WTC11 (cell line): ENCODE measurements around the gene SIT1. TPM values are rescaled to one million over a fixed set of nuclear protein-coding genes. Genes with fewer than 3 reads are reported as not detected.

Experiments
- ATAC-seq: fragments of 200-7000 bp; cut with Tn5 transposase; 2 replicates; pipeline ENCODE4 v1.10.0; 2021; ENCODE audit warnings: mild to moderate bottlenecking, moderate library complexity
- CTCF ChIA-PET: fragments of 300-600 bp; sonication (Branson Sonifier 250); formaldehyde crosslinking; loops from one replicate; lab custom pipeline; 2021; ENCODE audit warnings: antibody characterized with exemption; lab: Charles Lee
- POLR2A ChIA-PET: fragments of 350-600 bp; sonication (Branson Sonifier 250); formaldehyde crosslinking; loops from one replicate; lab custom pipeline; 2021; ENCODE audit warnings: antibody characterized with exemption; lab: Charles Lee
- DNase-seq: peaks from one replicate; pipeline ENCODE4 v3.0.0; 2021; ENCODE audit warnings: low spot score
- H3K27ac Mint-ChIP-seq: 2 replicates; pipeline ENCODE4 v1.8.0; 2021; ENCODE audit warnings: mixed read lengths
- H3K27me3 Mint-ChIP-seq: 2 replicates; pipeline ENCODE4 v1.8.0; 2021; ENCODE audit warnings: low read depth, mild to moderate bottlenecking, moderate library complexity, mixed read lengths
- H3K36me3 Mint-ChIP-seq: 2 replicates; pipeline ENCODE4 v1.8.0; 2021; ENCODE audit warnings: mixed read lengths
- H3K4me1 Mint-ChIP-seq: 2 replicates; pipeline ENCODE4 v1.8.0; 2022; ENCODE audit warnings: mixed read lengths
- H3K4me3 Mint-ChIP-seq: 2 replicates; pipeline ENCODE4 v1.8.0; 2021; ENCODE audit warnings: mild to moderate bottlenecking, moderate library complexity, mixed read lengths
- H3K9me3 Mint-ChIP-seq: 2 replicates; pipeline ENCODE4 v1.8.0; 2021; ENCODE audit warnings: mixed read lengths
- AR ChIP-seq: fragments of 250-450 bp; sonication (Bioruptor Pico); IDR thresholded peaks from 2 replicates; pipeline ENCODE4 v1.9.0; 2021; ENCODE audit warnings: mild to moderate bottlenecking
- ARID4B ChIP-seq: sonication (generic); formaldehyde crosslinking; IDR thresholded peaks from 2 replicates; pipeline ENCODE4 v1.8.0; 2023; ENCODE audit warnings: missing genetic modification reagents, mild to moderate bottlenecking, borderline replicate concordance
- CREB1 ChIP-seq: sonication (generic); formaldehyde crosslinking; IDR thresholded peaks from 2 replicates; pipeline ENCODE4 v1.8.0; 2023; ENCODE audit warnings: mild to moderate bottlenecking, missing genetic modification reagents
- E2F4 ChIP-seq: sonication (generic); formaldehyde crosslinking; IDR thresholded peaks from 2 replicates; pipeline ENCODE4 v1.8.1; 2022; ENCODE audit warnings: low read depth, mild to moderate bottlenecking, moderate library complexity, missing genetic modification reagents, borderline replicate concordance
- EMX1 ChIP-seq: fragments of 250-450 bp; sonication (Bioruptor Pico); IDR thresholded peaks from 2 replicates; pipeline ENCODE4 v1.8.0; 2021; ENCODE audit warnings: mild to moderate bottlenecking
- ERG ChIP-seq: fragments of 250-450 bp; sonication (Bioruptor Pico); IDR thresholded peaks from 2 replicates; pipeline ENCODE4 v1.8.0; 2021; ENCODE audit warnings: mild to moderate bottlenecking
- IRF2 ChIP-seq: sonication (generic); formaldehyde crosslinking; IDR thresholded peaks from 2 replicates; pipeline ENCODE4 v1.8.0; 2022; ENCODE audit warnings: low read depth, missing genetic modification reagents, borderline replicate concordance
- RELA ChIP-seq: sonication (generic); formaldehyde crosslinking; IDR thresholded peaks from 2 replicates; pipeline ENCODE4 v1.8.1; 2022; ENCODE audit warnings: missing genetic modification reagents, mild to moderate bottlenecking, borderline replicate concordance
- SMAD3 ChIP-seq: sonication (generic); formaldehyde crosslinking; IDR thresholded peaks from 2 replicates; pipeline ENCODE4 v1.8.0; 2022; ENCODE audit warnings: missing genetic modification reagents, mild to moderate bottlenecking, borderline replicate concordance
- ZNF219 ChIP-seq: sonication (generic); formaldehyde crosslinking; IDR thresholded peaks from 2 replicates; pipeline ENCODE4 v1.8.0; 2023; ENCODE audit warnings: missing genetic modification reagents, mild to moderate bottlenecking, borderline replicate concordance
- ZNF281 ChIP-seq: sonication (generic); formaldehyde crosslinking; IDR thresholded peaks from 2 replicates; pipeline ENCODE4 v1.8.0; 2023; ENCODE audit warnings: mild to moderate bottlenecking, missing genetic modification reagents
- ZNF532 ChIP-seq: fragments of 250-450 bp; sonication (Bioruptor Pico); IDR thresholded peaks from 2 replicates; pipeline ENCODE4 v1.9.0; 2021; ENCODE audit warnings: mild to moderate bottlenecking, borderline replicate concordance
- ZNF671 ChIP-seq: fragments of 250-450 bp; sonication (Bioruptor Pico); IDR thresholded peaks from 2 replicates; pipeline ENCODE4 v1.8.0; 2021; ENCODE audit warnings: mild to moderate bottlenecking
- total RNA-seq: library from RNA; stranded (reverse); gene quantifications from 3 replicates; pipeline ENCODE4 v1.2.3, GENCODE V29; 2021

SIT1 gene
- total RNA-seq, 1 experiment from 2014 or later: 4.1 TPM

- Mint-ChIP-seq H3K27me3 (no peaks in the 10 kb centered on the region), H3K4me1 (peaks cover 23% of the 10 kb centered on the region), H3K27ac (0 out of 2 replicates have a peak overlapping the region, but pooled peaks have one; percentile 48), H3K9me3 (no peaks in the 10 kb centered on the region), H3K36me3 (peaks cover 22% of the 10 kb centered on the region), H3K4me3 (peak overlapping the region; percentile 91)
- CTCF ChIA-PET: interaction anchor here (0.6 to 6.8 kb wide), 10 partner anchors 8 to 121 kb away, joined by 3 to 49 read pairs (median 19); partner anchors contain the start of genes ARHGEF39, CCDC107 and TESK1
- no peak for TF ChIP-seq IRF2
- TF ChIP-seq ZNF532 (CRISPR knock-in tag): no peak
- TF ChIP-seq ERG (CRISPR knock-in tag): no peak
- TF ChIP-seq ZNF219 (CRISPR knock-in tag): no peak
- TF ChIP-seq ZNF281 (CRISPR knock-in tag): no peak
- TF ChIP-seq CREB1 (CRISPR knock-in tag): no peak
- POLR2A ChIA-PET: interaction anchor here (0.6 to 5.2 kb wide), 10 partner anchors 8 to 1051 kb away, joined by 3 to 38 read pairs (median 4); partner anchors contain the start of genes ARHGEF39, CCDC107 and RMRP
- ATAC-seq (no peak), DNase-seq (no peak)
Measured at GRCh38 chr9:35688558-35689541, 38.1 kb upstream of the SIT1 start.

GRCh38 chr9:35687972-35688557 lies 37.3 kb upstream of the SIT1 start:
- ChIA-PET POLR2A (interaction anchor here (1.1 to 5.2 kb wide), 3 partner anchors 23 to 42 kb away, joined by 4 to 38 read pairs (median 4); partner anchors contain the start of genes ARHGEF39, CCDC107 and RMRP), CTCF (interaction anchor here (0.7 to 6.8 kb wide), 7 partner anchors 8 to 84 kb away, joined by 3 to 49 read pairs (median 18); partner anchors contain the start of genes ARHGEF39 and CCDC107)
- Mint-ChIP-seq H3K4me1 (peaks cover 23% of the 10 kb centered on the region), H3K4me3 (peak overlapping the region; percentile 91), H3K27ac (no peak overlapping the region), H3K27me3 (no peaks in the 10 kb centered on the region), H3K36me3 (peaks cover 30% of the 10 kb centered on the region), H3K9me3 (no peaks in the 10 kb centered on the region)
- no peak for DNase-seq
- no peak for ATAC-seq
- no peak for TF ChIP-seq EMX1 (CRISPR knock-in tag)
- no peak for TF ChIP-seq ARID4B (CRISPR knock-in tag)
- no peak for TF ChIP-seq SMAD3 (CRISPR knock-in tag)
- no peak for TF ChIP-seq ZNF671 (CRISPR knock-in tag)
- TF ChIP-seq E2F4: no peak
- no peak for TF ChIP-seq RELA (CRISPR knock-in tag)
- no peak for TF ChIP-seq AR (CRISPR knock-in tag)
